GM18526 (cell line): ENCODE data around the gene CEACAM7.

Source experiments
- POLR2A ChIP-seq: IDR thresholded peaks from 3 replicates; pipeline ENCODE4 v1.6.1; 2011; ENCODE audit not compliant: insufficient read length; ENCODE audit errors: extremely low read depth

The CEACAM7 gene

GRCh38 chr19:41705393-41706174 is 17.5 kb upstream of the CEACAM7 start:
- no peak for TF ChIP-seq POLR2A

- no peak for TF ChIP-seq POLR2A
These were observed 15.7 kb upstream of the CEACAM7 start for GRCh38 chr19:41703602-41704293.

- TF ChIP-seq POLR2A: no peak
These were observed 14.1 kb upstream of the CEACAM7 start for GRCh38 chr19:41702171-41702651.

- no peak for TF ChIP-seq POLR2A
These were observed 13.5 kb upstream of the CEACAM7 start for GRCh38 chr19:41701401-41702075.

GRCh38 chr19:41700381-41701195 is 12.5 kb upstream of the CEACAM7 start:
- no peak for TF ChIP-seq POLR2A

GRCh38 chr19:41699968-41700323 is 11.9 kb upstream of the CEACAM7 start:
- no peak for TF ChIP-seq POLR2A

GRCh38 chr19:41699231-41699967 is 11.3 kb upstream of the CEACAM7 start:
- TF ChIP-seq POLR2A: no peak

- no peak for TF ChIP-seq POLR2A
These were observed 10.7 kb upstream of the CEACAM7 start for GRCh38 chr19:41698746-41699230.

- TF ChIP-seq POLR2A: no peak
These were observed 9.3 kb upstream of the CEACAM7 start for GRCh38 chr19:41697198-41697855.

- no peak for TF ChIP-seq POLR2A
These were observed 8.5 kb upstream of the CEACAM7 start for GRCh38 chr19:41696402-41697197.

GRCh38 chr19:41695745-41696144 is 7.7 kb upstream of the CEACAM7 start:
- TF ChIP-seq POLR2A: no peak

- TF ChIP-seq POLR2A: no peak
These were observed 7.0 kb upstream of the CEACAM7 start for GRCh38 chr19:41694831-41695635.
